Neural cell (in vitro differentiated cells): Measurements from ENCODE around the gene GHRL. TPM values are rescaled to one million over a fixed set of nuclear protein-coding genes. Genes with fewer than 3 reads are reported as not detected.

Experiments
- H2AFZ ChIP-seq: fragments of 200-600, 300-800 bp; sonication (generic), shearing (Covaris generic); 2 replicates; pipeline ENCODE4 v1.6.0; 2014; ENCODE audit warnings: low read depth, mild to moderate bottlenecking, antibody characterized with exemption, low read length, moderate library complexity
- H3F3A ChIP-seq: fragments of 200-600 bp; shearing (Covaris generic); 2 replicates; pipeline ENCODE4 v1.6.1; 2016; ENCODE audit warnings: mild to moderate bottlenecking, moderate library complexity, mixed read lengths, antibody characterized with exemption, low read length; ENCODE audit not compliant: insufficient read depth, poor library complexity, severe bottlenecking
- H3K27ac ChIP-seq: fragments of 200-600, 300-800 bp; sonication (generic), shearing (Covaris generic); 2 replicates; pipeline ENCODE4 v1.5.1; 2014; ENCODE audit warnings: mild to moderate bottlenecking, low read length, moderate library complexity
- H3K27me3 ChIP-seq: fragments of 300-800, 200-600 bp; sonication (generic), shearing (Covaris generic); 2 replicates; pipeline ENCODE4 v1.6.0; 2014; ENCODE audit warnings: mild to moderate bottlenecking, low read depth, low read length, moderate library complexity; ENCODE audit not compliant: insufficient read depth
- H3K36me3 ChIP-seq: fragments of 300-800, 200-600 bp; sonication (generic), shearing (Covaris generic); 2 replicates; pipeline ENCODE4 v1.5.1; 2014; ENCODE audit warnings: mild to moderate bottlenecking, antibody characterized with exemption, low read length, moderate library complexity; ENCODE audit not compliant: insufficient read depth
- H3K4me2 ChIP-seq: fragments of 300-800, 200-600 bp; sonication (generic), shearing (Covaris generic); 2 replicates; pipeline ENCODE4 v1.6.0; 2014; ENCODE audit warnings: mild to moderate bottlenecking, low read length
- H3K4me3 ChIP-seq: fragments of 300-800, 200-600 bp; sonication (generic), shearing (Covaris generic); 2 replicates; pipeline ENCODE4 v1.5.1; 2014; ENCODE audit warnings: mild to moderate bottlenecking, low read length, moderate library complexity
- H3K79me2 ChIP-seq: fragments of 200-600 bp; shearing (Covaris generic); replicated peaks from 2 replicates; pipeline ENCODE4 v1.6.0; 2014; ENCODE audit warnings: mild to moderate bottlenecking, low read length, moderate library complexity; ENCODE audit not compliant: insufficient read depth
- H3K9ac ChIP-seq: fragments of 300-800, 200-600 bp; sonication (generic), shearing (Covaris generic); 2 replicates; pipeline ENCODE4 v1.6.1; 2016; ENCODE audit warnings: mild to moderate bottlenecking, low read length, mixed read lengths
- H3K9me2 ChIP-seq: fragments of 200-600 bp; shearing (Covaris generic); 2 replicates; pipeline ENCODE4 v1.6.1; 2016; ENCODE audit warnings: mild to moderate bottlenecking, low read length, mixed read lengths; ENCODE audit not compliant: insufficient read depth
- H3K9me3 ChIP-seq: fragments of 200-600, 300-800 bp; sonication (generic), shearing (Covaris generic); 2 replicates; pipeline ENCODE4 v1.6.1; 2016; ENCODE audit warnings: mild to moderate bottlenecking, mixed run types, low read length, moderate library complexity, mixed read lengths
- H4K20me1 ChIP-seq: fragments of 200-600 bp; shearing (Covaris generic); 2 replicates; pipeline ENCODE4 v1.6.1; 2016; ENCODE audit warnings: mild to moderate bottlenecking, mixed run types; ENCODE audit not compliant: insufficient read depth
- CTCF ChIP-seq: fragments of 450-650 bp; IDR thresholded peaks from 2 replicates; pipeline ENCODE4 v1.5.1; 2014; ENCODE audit warnings: antibody characterized with exemption, mild to moderate bottlenecking, moderate library complexity; ENCODE audit not compliant: poor library complexity, severe bottlenecking
- EP300 ChIP-seq: fragments of 450-650 bp; conservative IDR thresholded peaks from 2 replicates; pipeline ENCODE4 v1.6.1; 2014; ENCODE audit warnings: antibody characterized with exemption, mild to moderate bottlenecking, moderate library complexity; ENCODE audit not compliant: poor library complexity, severe bottlenecking
- EZH2 ChIP-seq: fragments of 200-600, 300-800 bp; shearing (Covaris generic), sonication (generic); IDR thresholded peaks from 2 replicates; pipeline ENCODE4 v1.6.1; 2014; ENCODE audit warnings: antibody characterized with exemption, low read length, borderline replicate concordance, mild to moderate bottlenecking; ENCODE audit not compliant: insufficient read depth, poor library complexity, severe bottlenecking
- MXI1 ChIP-seq: fragments of 450-650 bp; conservative IDR thresholded peaks from 2 replicates; pipeline ENCODE4 v1.6.1; 2014; ENCODE audit warnings: antibody characterized with exemption, mild to moderate bottlenecking; ENCODE audit not compliant: poor library complexity, severe bottlenecking
- POLR2AphosphoS5 ChIP-seq: IDR thresholded peaks from 2 replicates; pipeline ENCODE4 v1.6.1; 2012
- RAD21 ChIP-seq: fragments of 450-650 bp; conservative IDR thresholded peaks from 2 replicates; pipeline ENCODE4 v1.6.1; 2014; ENCODE audit warnings: antibody characterized with exemption, mild to moderate bottlenecking, moderate library complexity
- REST ChIP-seq: IDR thresholded peaks from 2 replicates; pipeline ENCODE4 v1.6.1; 2012; ENCODE audit warnings: borderline replicate concordance
- SMC3 ChIP-seq: fragments of 450-650 bp; conservative IDR thresholded peaks from 2 replicates; pipeline ENCODE4 v1.6.1; 2014; ENCODE audit warnings: antibody characterized with exemption, mild to moderate bottlenecking, moderate library complexity; ENCODE audit not compliant: poor library complexity
- TAF1 ChIP-seq: IDR thresholded peaks from 2 replicates; pipeline ENCODE4 v1.6.1; 2012; ENCODE audit warnings: low read depth
- polyA plus RNA-seq: library from polyadenylated mRNA; depleted of rRNA; stranded (reverse); fragments of >200 nt; gene quantifications from 2 replicates; pipeline ENCODE4 v1.2.3, GENCODE V29; 2014

GHRL gene
- polyA plus RNA-seq, 1 donor from 2014 or later, result 2.8 TPM

GRCh38 chr3:10283638-10284037, 9.1 kb downstream of the GHRL start:
- TF ChIP-seq SMC3 (no peak), REST (no peak), TAF1 (no peak), POLR2AphosphoS5 (no peak), EZH2 (no peak), CTCF (no peak), RAD21 (no peak), MXI1 (no peak), EP300 (no peak)
- H3K79me2 ChIP-seq, result no peaks in the 10 kb centered on the region
- H3K4me3 ChIP-seq, result no peak overlapping the region
- no peaks in the 10 kb centered on the region for H3F3A ChIP-seq
- no peaks in the 10 kb centered on the region for H3K36me3 ChIP-seq
- H2AFZ ChIP-seq, result no peak overlapping the region
- H3K9ac ChIP-seq, result no peak overlapping the region
- no peaks in the 10 kb centered on the region for H3K27me3 ChIP-seq
- no peaks in the 10 kb centered on the region for H3K9me3 ChIP-seq
- H3K27ac ChIP-seq, result no peak overlapping the region
- no peaks in the 10 kb centered on the region for H4K20me1 ChIP-seq
- H3K4me2 ChIP-seq, result no peak overlapping the region
- H3K9me2 ChIP-seq, result no peaks in the 10 kb centered on the region

GRCh38 chr3:10281951-10282350, 10.8 kb downstream of the GHRL start:
- Histone ChIP-seq H2AFZ (no peak overlapping the region), H3K4me3 (no peak overlapping the region), H3F3A (no peaks in the 10 kb centered on the region), H3K27ac (no peak overlapping the region), H3K36me3 (no peaks in the 10 kb centered on the region), H3K9me3 (no peaks in the 10 kb centered on the region), H3K9ac (no peak overlapping the region), H4K20me1 (no peaks in the 10 kb centered on the region), H3K27me3 (no peaks in the 10 kb centered on the region), H3K9me2 (no peaks in the 10 kb centered on the region), H3K4me2 (no peak overlapping the region), H3K79me2 (no peaks in the 10 kb centered on the region)
- no peak for TF ChIP-seq CTCF
- TF ChIP-seq SMC3, result no peak
- TF ChIP-seq EZH2, result no peak
- TF ChIP-seq POLR2AphosphoS5, result no peak
- TF ChIP-seq MXI1, result no peak
- TF ChIP-seq REST, result no peak
- no peak for TF ChIP-seq EP300
- no peak for TF ChIP-seq TAF1
- no peak for TF ChIP-seq RAD21
